ENCODE data around the gene BMF.

DNA sequence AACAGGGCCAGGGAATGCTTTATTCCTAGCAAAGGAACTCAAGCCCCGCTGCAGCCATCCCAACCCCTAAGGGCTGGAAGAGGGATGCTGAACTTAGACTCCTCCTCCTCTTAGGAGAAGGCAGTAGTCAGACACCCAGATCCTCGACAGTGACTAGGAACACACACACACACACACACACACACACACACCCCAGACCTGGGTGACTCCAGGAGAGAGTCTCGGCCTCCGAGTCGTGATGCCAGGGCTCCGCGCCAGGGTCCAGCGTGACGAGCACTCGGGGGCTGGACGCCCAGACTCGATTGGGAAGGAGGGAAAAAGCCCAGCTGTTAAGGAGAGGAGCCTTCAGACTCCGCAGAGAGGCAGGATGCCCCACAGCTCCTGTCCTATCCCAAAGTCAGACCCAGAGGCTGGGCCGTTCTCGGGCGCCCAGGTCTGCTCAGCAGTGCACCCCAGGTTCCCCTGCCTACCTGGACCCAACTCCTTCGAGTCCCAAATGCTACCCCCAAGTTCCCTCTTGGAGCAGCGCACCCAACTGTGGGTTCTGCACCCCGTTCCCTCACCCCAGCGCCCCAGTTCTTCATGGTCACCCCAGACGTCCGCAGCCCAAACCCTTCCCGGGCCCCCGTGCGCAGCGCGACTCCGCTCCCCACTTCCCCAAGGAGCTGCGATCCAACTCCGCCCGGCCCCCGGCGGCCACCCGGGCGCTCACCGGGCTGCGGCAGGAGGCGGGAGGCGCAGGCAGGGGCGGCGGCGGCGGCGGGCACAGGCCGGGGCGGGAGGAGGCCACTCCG lies 421 bp downstream of the BMF start:
- TF ChIP-seq POLR2A (IDR thresholded peaks at IDR 0.05) = no peak
- TF ChIP-seq CTCF (IDR thresholded peaks at IDR 0.05) = no peak
- TF ChIP-seq EP300 (IDR thresholded peaks at IDR 0.05; ENCODE audit: low read depth) = no peak

Data from transverse colon (tissue), 3 donors.